HepG2 (cell line): ENCODE data around the gene FAM219B. TPM values are rescaled to one million over a fixed set of nuclear protein-coding genes. Genes with fewer than 3 reads are reported as not detected.

Experiments used
- ATAC-seq: fragments of 200-7000 bp; cut with Tn5 transposase; 3 replicates; pipeline ENCODE4 v1.9.1; 2020; ENCODE audit warnings: mild to moderate bottlenecking, moderate library complexity
- BruUV-seq: library from RNA; stranded (reverse); fragments of 400-500 nt; replicated peaks from 2 replicates; lab custom pipeline; 2021; lab: Mats Ljungman, UMichigan
- CTCF ChIA-PET: fragments of 300-600 bp; formaldehyde crosslinking; extraction: SDS; loops from one replicate; lab custom pipeline; 2021; ENCODE audit warnings: low total read pairs, inconsistent platforms, low intra/inter-chr PET ratio; lab: Yijun Ruan, JAX
- POLR2A ChIA-PET: fragments of 350-600 bp; sonication (Branson Sonifier 250); formaldehyde crosslinking; loops from one replicate; lab custom pipeline; 2020; ENCODE audit warnings: antibody characterized with exemption, inconsistent platforms; lab: Yijun Ruan, JAX
- DNase-seq: peaks from one replicate; pipeline ENCODE4 v3.0.0-alpha.2; 2015; ENCODE audit warnings: low spot score
- FAIRE-seq: peaks from 3 replicates; lab custom pipeline; 2011; peaks lifted over from hg19 to GRCh38; lab: Jason Lieb, UNC
- H2AFZ ChIP-seq: one replicate; pipeline ENCODE4 v1.6.1; 2011; ENCODE audit warnings: low read length, inconsistent platforms
- H3K27ac ChIP-seq: fragments of 300-600 bp; 3 replicates; pipeline ENCODE4 v1.8.0; 2011; ENCODE audit warnings: mixed run types, mild to moderate bottlenecking, mixed read lengths, low read length, inconsistent platforms; ENCODE audit not compliant: insufficient read depth; ENCODE audit errors: extremely low read length
- H3K27me3 ChIP-seq, 2 experiments: fragments of 200-600 bp in 1 of 2; 2 replicates in 1 of 2; 3 replicates in 1 of 2; pipeline versions ENCODE4 v1.6.0 to v1.8.0; 2011; ENCODE audit warnings: low read length in 2 of 2, mild to moderate bottlenecking in 2 of 2, moderate library complexity in 2 of 2, inconsistent platforms in 1 of 2; ENCODE audit not compliant: insufficient read depth in 2 of 2, control insufficient read depth in 1 of 2
- H3K36me3 ChIP-seq, 2 experiments: fragments of 200-600 bp in 1 of 2; replicated peaks in 1 of 2; 2 replicates in 1 of 2; 3 replicates in 1 of 2; pipeline versions ENCODE4 v1.5.1 to v1.8.0; 2011; ENCODE audit warnings: low read length in 2 of 2, inconsistent platforms in 1 of 2; ENCODE audit not compliant: insufficient read depth in 2 of 2, control insufficient read depth in 1 of 2
- H3K4me1 ChIP-seq: 2 replicates; pipeline ENCODE4 v1.5.1; 2012; ENCODE audit warnings: low read length, inconsistent platforms; ENCODE audit not compliant: insufficient read depth
- H3K4me2 ChIP-seq: 2 replicates; pipeline ENCODE4 v1.6.0; 2011; ENCODE audit warnings: low read depth, low read length, inconsistent platforms
- H3K4me3 ChIP-seq, 3 experiments: fragments of 200-600 bp in 1 of 3; sonication (generic), shearing (Covaris generic) in 1 of 3; replicated peaks in 1 of 3; 2 replicates each; pipeline ENCODE4 v1.5.1; 2011 to 2016; ENCODE audit warnings: low read length in 3 of 3, inconsistent platforms in 2 of 3, low read depth in 2 of 3, mild to moderate bottlenecking in 2 of 3, control low read depth in 1 of 3, mixed read lengths in 1 of 3; ENCODE audit not compliant: insufficient read depth in 1 of 3
- H3K79me2 ChIP-seq: one replicate; pipeline ENCODE4 v1.6.1; 2011; ENCODE audit warnings: low read length, inconsistent platforms; ENCODE audit not compliant: insufficient read depth
- H3K9ac ChIP-seq: 2 replicates; pipeline ENCODE4 v1.6.0; 2011; ENCODE audit warnings: mild to moderate bottlenecking, low read depth, low read length, inconsistent platforms; ENCODE audit not compliant: insufficient read depth
- H3K9me3 ChIP-seq: 2 replicates; pipeline ENCODE4 v1.5.1; 2012; ENCODE audit warnings: mild to moderate bottlenecking, low read length
- H4K20me1 ChIP-seq: 2 replicates; pipeline ENCODE4 v1.6.0; 2011; ENCODE audit warnings: inconsistent platforms, mild to moderate bottlenecking, low read length, moderate library complexity; ENCODE audit not compliant: insufficient read depth
- MAFK ChIP-seq, 2 experiments: IDR thresholded peaks in 1 of 2; conservative IDR thresholded peaks in 1 of 2; 2 replicates each; pipeline ENCODE4 v1.6.1; 2011; ENCODE audit warnings: improper control_type of control experiment in 2 of 2, low read length in 2 of 2
- NCOA2 ChIP-seq: sonication (generic); formaldehyde crosslinking; IDR thresholded peaks from 2 replicates; pipeline ENCODE4 v1.8.0; 2022; ENCODE audit warnings: inconsistent platforms
- NFYC ChIP-seq: IDR thresholded peaks from 2 replicates; pipeline ENCODE4 v1.6.1; 2016; ENCODE audit warnings: missing genetic modification reagents, missing compliant biosample characterization
- PBX2 ChIP-seq: IDR thresholded peaks from 2 replicates; pipeline ENCODE4 v1.6.1; 2016; ENCODE audit warnings: control low read depth
- ZNF264 ChIP-seq: sonication (generic); formaldehyde crosslinking; IDR thresholded peaks from 2 replicates; pipeline ENCODE4 v1.4.0; 2020; ENCODE audit warnings: missing genetic modification reagents
- ZNF549 ChIP-seq: sonication (generic); formaldehyde crosslinking; IDR thresholded peaks from 2 replicates; pipeline ENCODE4 v1.5.0; 2020; ENCODE audit warnings: missing genetic modification reagents
- ZNF639 ChIP-seq: conservative IDR thresholded peaks from 2 replicates; pipeline ENCODE4 v1.6.1; 2018; ENCODE audit warnings: missing genetic modification reagents
- WGBS: methylation state at CpG from one replicate; pipeline ENCODE4 v1.1.6; 2017; ENCODE audit warnings: low lambda C conversion rate; 5-methylcytosine and 5-hydroxymethylcytosine counted together
- in situ Hi-C: cut with HindIII; loops from 2 replicates; pipeline ENCODE4 v1.10.0; 2017; ENCODE audit warnings: low pct_unique_long_range_greater_than_20kb; ENCODE audit not compliant: extremely low pct_ligation_motif_present
- intact Hi-C: fragments of 100-400 bp; cut with micrococcal nuclease; formaldehyde crosslinking; loops from one replicate; pipeline ENCODE4 v1.10.0; 2022; ENCODE audit not compliant: unreplicated experiment
- polyA plus RNA-seq, 8 experiments: library from polyadenylated mRNA; depleted of rRNA in 3 of 8; stranded (reverse) in 7 of 8; unstranded in 1 of 8; fragments of >200 nt; fragmentation: Illumina TruSeq in 4 of 8; extraction: Trizol in 4 of 8; gene quantifications; 2 replicates each; pipeline versions ENCODE4 v1.2.1 to v1.2.3, GENCODE V29; 2011 to 2016; ENCODE audit warnings: low read depth in 4 of 8, missing spikeins in 1 of 8, mixed read lengths in 1 of 8; ENCODE audit not compliant: insufficient read depth in 1 of 8
- total RNA-seq, 5 experiments: library from RNA; depleted of rRNA; stranded (reverse); fragments of >200 nt; fragmentation: Illumina TruSeq; extraction: Trizol; gene quantifications; 2 replicates each; pipeline ENCODE4 v1.2.3, GENCODE V29; 2016; ENCODE audit warnings: low read depth in 1 of 5
- TF ChIP-seq, protein P1 (sequence below): sonication (generic); formaldehyde crosslinking; IDR thresholded peaks from 2 replicates; pipeline ENCODE4 v1.4.0; 2020; ENCODE audit warnings: missing genetic modification reagents
- TF ChIP-seq, protein P2 (sequence below): sonication (generic); formaldehyde crosslinking; conservative IDR thresholded peaks from 2 replicates; pipeline ENCODE4 v1.4.0; 2020; ENCODE audit warnings: mild to moderate bottlenecking, missing genetic modification reagents, moderate library complexity
- TF ChIP-seq, protein P3 (sequence below): sonication (generic); formaldehyde crosslinking; IDR thresholded peaks from 2 replicates; pipeline ENCODE4 v1.9.0; 2022; ENCODE audit warnings: missing genetic modification reagents, mild to moderate bottlenecking, borderline replicate concordance

The FAM219B gene
- total and polyA plus RNA-seq, 2 of the 13 experiments (the other 11 are each of a cell fraction or from before 2014, with no cell fraction given), result 36.6 to 50.2 TPM

GRCh38 chr15:74884428-74885223 lies 22.0 kb downstream of the FAM219B start (continued):
- no peak for TF ChIP-seq PBX2
- peak; percentile 51 to 67 for TF ChIP-seq MAFK (conservative IDR thresholded peaks at IDR 0.05 in 1 of 2, IDR thresholded peaks at IDR 0.05 in 1 of 2; ENCODE audit: low read length in 2 of 2)

DNA sequence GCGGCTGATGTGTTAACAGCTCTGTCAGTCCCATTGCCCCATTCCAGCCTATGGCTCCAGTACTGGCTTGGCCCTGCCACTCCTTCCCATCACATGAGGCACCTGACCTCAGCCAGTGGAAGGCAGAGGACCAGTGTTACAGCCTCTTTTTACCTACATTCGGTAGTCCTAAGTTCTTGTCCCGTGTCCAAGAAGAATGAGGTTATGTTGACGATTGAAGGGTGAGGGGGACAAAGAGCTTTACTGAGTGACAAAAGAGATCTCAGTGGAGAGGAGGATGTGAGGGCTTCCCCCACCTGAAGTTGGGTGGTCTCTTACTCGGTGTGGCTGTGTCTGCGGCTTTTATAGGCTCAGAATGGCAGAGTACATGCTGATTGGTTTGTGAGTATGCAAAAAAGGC lies 24.1 kb downstream of the FAM219B start:
- POLR2A ChIA-PET, result interaction anchor here (0.7 to 2.1 kb wide), 3 partner anchors 9 to 64 kb away, joined by 3 to 6 read pairs (median 3); no protein-coding TSS in a partner anchor
- BruUV-seq, result no TSS peak
- TF ChIP-seq ZNF549 (CRISPR knock-in tag) (no peak), ZNF639 (no peak), NCOA2 (CRISPR knock-in tag) (no peak), NFYC (CRISPR knock-in tag) (no peak), ZNF264 (CRISPR knock-in tag) (no peak)
- TF ChIP-seq, protein P1, sequence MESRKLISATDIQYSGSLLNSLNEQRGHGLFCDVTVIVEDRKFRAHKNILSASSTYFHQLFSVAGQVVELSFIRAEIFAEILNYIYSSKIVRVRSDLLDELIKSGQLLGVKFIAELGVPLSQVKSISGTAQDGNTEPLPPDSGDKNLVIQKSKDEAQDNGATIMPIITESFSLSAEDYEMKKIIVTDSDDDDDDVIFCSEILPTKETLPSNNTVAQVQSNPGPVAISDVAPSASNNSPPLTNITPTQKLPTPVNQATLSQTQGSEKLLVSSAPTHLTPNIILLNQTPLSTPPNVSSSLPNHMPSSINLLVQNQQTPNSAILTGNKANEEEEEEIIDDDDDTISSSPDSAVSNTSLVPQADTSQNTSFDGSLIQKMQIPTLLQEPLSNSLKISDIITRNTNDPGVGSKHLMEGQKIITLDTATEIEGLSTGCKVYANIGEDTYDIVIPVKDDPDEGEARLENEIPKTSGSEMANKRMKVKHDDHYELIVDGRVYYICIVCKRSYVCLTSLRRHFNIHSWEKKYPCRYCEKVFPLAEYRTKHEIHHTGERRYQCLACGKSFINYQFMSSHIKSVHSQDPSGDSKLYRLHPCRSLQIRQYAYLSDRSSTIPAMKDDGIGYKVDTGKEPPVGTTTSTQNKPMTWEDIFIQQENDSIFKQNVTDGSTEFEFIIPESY (CRISPR knock-in tag), result no peak
- TF ChIP-seq, protein P2, sequence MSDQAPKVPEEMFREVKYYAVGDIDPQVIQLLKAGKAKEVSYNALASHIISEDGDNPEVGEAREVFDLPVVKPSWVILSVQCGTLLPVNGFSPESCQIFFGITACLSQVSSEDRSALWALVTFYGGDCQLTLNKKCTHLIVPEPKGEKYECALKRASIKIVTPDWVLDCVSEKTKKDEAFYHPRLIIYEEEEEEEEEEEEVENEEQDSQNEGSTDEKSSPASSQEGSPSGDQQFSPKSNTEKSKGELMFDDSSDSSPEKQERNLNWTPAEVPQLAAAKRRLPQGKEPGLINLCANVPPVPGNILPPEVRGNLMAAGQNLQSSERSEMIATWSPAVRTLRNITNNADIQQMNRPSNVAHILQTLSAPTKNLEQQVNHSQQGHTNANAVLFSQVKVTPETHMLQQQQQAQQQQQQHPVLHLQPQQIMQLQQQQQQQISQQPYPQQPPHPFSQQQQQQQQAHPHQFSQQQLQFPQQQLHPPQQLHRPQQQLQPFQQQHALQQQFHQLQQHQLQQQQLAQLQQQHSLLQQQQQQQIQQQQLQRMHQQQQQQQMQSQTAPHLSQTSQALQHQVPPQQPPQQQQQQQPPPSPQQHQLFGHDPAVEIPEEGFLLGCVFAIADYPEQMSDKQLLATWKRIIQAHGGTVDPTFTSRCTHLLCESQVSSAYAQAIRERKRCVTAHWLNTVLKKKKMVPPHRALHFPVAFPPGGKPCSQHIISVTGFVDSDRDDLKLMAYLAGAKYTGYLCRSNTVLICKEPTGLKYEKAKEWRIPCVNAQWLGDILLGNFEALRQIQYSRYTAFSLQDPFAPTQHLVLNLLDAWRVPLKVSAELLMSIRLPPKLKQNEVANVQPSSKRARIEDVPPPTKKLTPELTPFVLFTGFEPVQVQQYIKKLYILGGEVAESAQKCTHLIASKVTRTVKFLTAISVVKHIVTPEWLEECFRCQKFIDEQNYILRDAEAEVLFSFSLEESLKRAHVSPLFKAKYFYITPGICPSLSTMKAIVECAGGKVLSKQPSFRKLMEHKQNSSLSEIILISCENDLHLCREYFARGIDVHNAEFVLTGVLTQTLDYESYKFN (CRISPR knock-in tag), result no peak
- TF ChIP-seq, protein P3, sequence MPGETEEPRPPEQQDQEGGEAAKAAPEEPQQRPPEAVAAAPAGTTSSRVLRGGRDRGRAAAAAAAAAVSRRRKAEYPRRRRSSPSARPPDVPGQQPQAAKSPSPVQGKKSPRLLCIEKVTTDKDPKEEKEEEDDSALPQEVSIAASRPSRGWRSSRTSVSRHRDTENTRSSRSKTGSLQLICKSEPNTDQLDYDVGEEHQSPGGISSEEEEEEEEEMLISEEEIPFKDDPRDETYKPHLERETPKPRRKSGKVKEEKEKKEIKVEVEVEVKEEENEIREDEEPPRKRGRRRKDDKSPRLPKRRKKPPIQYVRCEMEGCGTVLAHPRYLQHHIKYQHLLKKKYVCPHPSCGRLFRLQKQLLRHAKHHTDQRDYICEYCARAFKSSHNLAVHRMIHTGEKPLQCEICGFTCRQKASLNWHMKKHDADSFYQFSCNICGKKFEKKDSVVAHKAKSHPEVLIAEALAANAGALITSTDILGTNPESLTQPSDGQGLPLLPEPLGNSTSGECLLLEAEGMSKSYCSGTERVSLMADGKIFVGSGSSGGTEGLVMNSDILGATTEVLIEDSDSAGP, result no peak

More for the DNA sequence above, 24.1 kb downstream of the FAM219B start:
- intact Hi-C loops (no loop called here), in situ Hi-C loops (no loop called here)
- Histone ChIP-seq H2AFZ (no peak overlapping the region), H3K4me2 (no peak overlapping the region), H3K4me3 (no peak overlapping the region), H4K20me1 (no peaks in the 10 kb centered on the region), H3K27me3 (peaks cover 0 to 16% of the 10 kb centered on the region in 2 experiments; a peak in 1 of 5 replicates), H3K79me2 (no peaks in the 10 kb centered on the region), H3K27ac (no peak overlapping the region), H3K36me3 (no peaks in the 10 kb centered on the region), H3K9ac (no peak overlapping the region), H3K4me1 (peaks cover 21% of the 10 kb centered on the region), H3K9me3 (no peaks in the 10 kb centered on the region)
- ATAC-seq, result no peak
- CTCF ChIA-PET, result no interaction called here
- DNase-seq, result no peak
- no peak for FAIRE-seq
- WGBS, result 80% methylated on average over 6 of the region's 6 CpGs
